ENCODE data around the gene ATP2C2.

GRCh38 chr16:84502581-84502980, 134.2 kb downstream of the ATP2C2 start:
- no peak for TF ChIP-seq CTCF (conservative IDR thresholded peaks at IDR 0.05 in 1 of 2, IDR thresholded peaks at IDR 0.05 in 1 of 2; ENCODE audit: low read depth in 1 of 2, low read length in 2 of 2)
- no peak for TF ChIP-seq EZH2 (IDR thresholded peaks at IDR 0.05; ENCODE audit: low read length, missing control alignments)

Measured in fibroblast of lung (primary cell).